HG02798 (cell line): ENCODE results near the gene AJM1.
"Not testable (repeated sequence)": the region's sequence is repeated elsewhere in the genome, so short reads cannot be mapped to it uniquely, and the experiment has no call there.

ENCODE experiments used
- ATAC-seq: cut with Tn5 transposase; IDR thresholded peaks from one replicate; pipeline ENCODE4 v1.9.1; 2021; ENCODE audit warnings: mild to moderate bottlenecking; ENCODE audit not compliant: unreplicated experiment, poor library complexity

The AJM1 gene

GRCh38 chr9:136842380-136842948 lies at the start of gene AJM1:
AJM1 (plus strand) TSS chr9:136842478; CDS start chr9:136844415, 1,937 bp downstream.
- ATAC-seq = peak; percentile 62

- no peak for ATAC-seq
These were observed 49.0 kb upstream of the AJM1 start for GRCh38 chr9:136793086-136793946.

GRCh38 chr9:136794281-136794999 lies 47.8 kb upstream of the AJM1 start:
- ATAC-seq = no peak

- no peak for ATAC-seq
These were observed 47.3 kb upstream of the AJM1 start for GRCh38 chr9:136795000-136795348.

GRCh38 chr9:136796238-136796774 lies 46.0 kb upstream of the AJM1 start, which contains the start of gene CCDC183:
CCDC183 (plus strand) TSS chr9:136796338; CDS start chr9:136796398, 60 bp downstream.
- ATAC-seq = no peak

GRCh38 chr9:136796775-136797347 lies 45.4 kb upstream of the AJM1 start:
- not testable (repeated sequence) for ATAC-seq

- no peak for ATAC-seq
These were observed 43.6 kb upstream of the AJM1 start for GRCh38 chr9:136798708-136799078.

- ATAC-seq = no peak
These were observed 43.0 kb upstream of the AJM1 start for GRCh38 chr9:136799079-136799853.

GRCh38 chr9:136799854-136800657 lies 42.2 kb upstream of the AJM1 start:
- ATAC-seq = peak; percentile 58

- no peak for ATAC-seq
These were observed 40.0 kb upstream of the AJM1 start for GRCh38 chr9:136802321-136802720.

- ATAC-seq = not testable (repeated sequence)
These were observed 39.2 kb upstream of the AJM1 start for GRCh38 chr9:136803009-136803550.

GRCh38 chr9:136803551-136804508 lies 38.4 kb upstream of the AJM1 start:
- ATAC-seq = no peak

GRCh38 chr9:136804509-136805206 lies 37.6 kb upstream of the AJM1 start:
- ATAC-seq = no peak

- ATAC-seq = no peak
These were observed 37.0 kb upstream of the AJM1 start for GRCh38 chr9:136805207-136805740.

GRCh38 chr9:136806067-136806466 lies 36.2 kb upstream of the AJM1 start:
- ATAC-seq = no peak

- ATAC-seq = no peak
These were observed 35.6 kb upstream of the AJM1 start for GRCh38 chr9:136806631-136807201.
